Measurements from ENCODE around the gene NME4.

The NME4 gene

GRCh38 chr16:441447-441846 lies 44.4 kb downstream of the NME4 start:
- DNase-seq = no peak

- no peak for DNase-seq
These were observed 46.0 kb downstream of the NME4 start for GRCh38 chr16:442976-443375.

- DNase-seq = no peak
These were observed 47.0 kb downstream of the NME4 start for GRCh38 chr16:444027-444426.

GRCh38 chr16:445566-445965 lies 48.6 kb downstream of the NME4 start:
- no peak for DNase-seq

All from DMS79 treated with DMSO at 0.1 percent for 48 hours (cell line).